ENCODE data around the gene VTA1.
"Not testable (repeated sequence)": the region's sequence is repeated elsewhere in the genome, so short reads cannot be mapped to it uniquely, and the experiment has no call there.

VTA1 gene

GRCh38 chr6:142229518-142230270 lies 82.6 kb downstream of the VTA1 start:
- DNase-seq, result not testable (repeated sequence)

- peak; percentile 30 for DNase-seq
These were observed 85.4 kb downstream of the VTA1 start for GRCh38 chr6:142232206-142233044.

- no peak for DNase-seq
These were observed 87.1 kb downstream of the VTA1 start for GRCh38 chr6:142233945-142234682.

- no peak for DNase-seq
These were observed 88.2 kb downstream of the VTA1 start for GRCh38 chr6:142235272-142235671.

GRCh38 chr6:142235791-142236190 lies 88.7 kb downstream of the VTA1 start:
- DNase-seq, result no peak

- DNase-seq, result no peak
These were observed 89.6 kb downstream of the VTA1 start for GRCh38 chr6:142236691-142237090.

GRCh38 chr6:142238881-142239280 lies 91.8 kb downstream of the VTA1 start:
- DNase-seq, result no peak

GRCh38 chr6:142240179-142240578 lies 93.1 kb downstream of the VTA1 start:
- DNase-seq, result no peak

- DNase-seq, result no peak
These were observed 94.0 kb downstream of the VTA1 start for GRCh38 chr6:142241061-142241460.

- no peak for DNase-seq
These were observed 95.2 kb downstream of the VTA1 start for GRCh38 chr6:142242269-142242668.

GRCh38 chr6:142246960-142247359 lies 99.9 kb downstream of the VTA1 start:
- DNase-seq, result no peak

- DNase-seq, result no peak
These were observed 102.2 kb downstream of the VTA1 start for GRCh38 chr6:142249266-142249665.

- no peak for DNase-seq
These were observed 104.9 kb downstream of the VTA1 start for GRCh38 chr6:142251930-142252445.

GRCh38 chr6:142254513-142254912 lies 107.5 kb downstream of the VTA1 start:
- no peak for DNase-seq

GRCh38 chr6:142255785-142256184 lies 108.7 kb downstream of the VTA1 start:
- no peak for DNase-seq

GRCh38 chr6:142258305-142258704 lies 111.2 kb downstream of the VTA1 start:
- no peak for DNase-seq

GRCh38 chr6:142258757-142259156 lies 111.7 kb downstream of the VTA1 start:
- no peak for DNase-seq

GRCh38 chr6:142260748-142261147 lies 113.7 kb downstream of the VTA1 start:
- no peak for DNase-seq

- DNase-seq, result no peak
These were observed 115.2 kb downstream of the VTA1 start for GRCh38 chr6:142262231-142262630.

GRCh38 chr6:142265476-142265875 lies 118.4 kb downstream of the VTA1 start:
- DNase-seq, result no peak

- DNase-seq, result no peak
These were observed 119.0 kb downstream of the VTA1 start for GRCh38 chr6:142266060-142266459.

- no peak for DNase-seq
These were observed 124.4 kb downstream of the VTA1 start for GRCh38 chr6:142271476-142271875.
